Endothelial cell of umbilical vein (primary cell): ENCODE results near the gene SLC12A8.

Experiments
- EZH2 ChIP-seq: IDR thresholded peaks from 2 replicates; pipeline ENCODE4 v1.6.1; 2012; ENCODE audit warnings: borderline replicate concordance, low read depth, mild to moderate bottlenecking, moderate library complexity, low read length, inconsistent platforms; ENCODE audit not compliant: severe bottlenecking
- FOS ChIP-seq: IDR thresholded peaks from 2 replicates; pipeline ENCODE4 v1.6.1; 2011; ENCODE audit warnings: mild to moderate bottlenecking, low read length, moderate library complexity, borderline replicate concordance; ENCODE audit not compliant: insufficient read depth
- GATA2 ChIP-seq: IDR thresholded peaks from 2 replicates; pipeline ENCODE4 v1.7.0; 2011; ENCODE audit warnings: low read depth, mild to moderate bottlenecking, moderate library complexity, mixed read lengths, low read length; ENCODE audit not compliant: insufficient read length, insufficient read depth
- MYC ChIP-seq: IDR thresholded peaks from one replicate; pipeline ENCODE4 v1.6.1; 2011; ENCODE audit warnings: mild to moderate bottlenecking, low read depth, low read length
- POLR2A ChIP-seq: IDR thresholded peaks from 2 replicates; pipeline ENCODE4 v1.6.1; 2012; ENCODE audit warnings: low read depth, mild to moderate bottlenecking, control low read depth, low read length
- POLR2AphosphoS5 ChIP-seq: IDR thresholded peaks from 2 replicates; pipeline ENCODE4 v1.6.1; 2012; ENCODE audit warnings: low read depth, mild to moderate bottlenecking, control low read depth, low read length, moderate library complexity; ENCODE audit not compliant: insufficient read depth
- TF ChIP-seq, protein P1 (sequence below), 2 donors: IDR thresholded peaks; 1 replicate in 1 of 2; 2 replicates in 1 of 2; pipeline ENCODE4 v1.5.1; 2011; ENCODE audit warnings: low read length in 2 of 2, mild to moderate bottlenecking in 2 of 2, moderate library complexity in 2 of 2, control low read depth in 1 of 2, inconsistent platforms in 1 of 2, low read depth in 1 of 2; ENCODE audit not compliant: insufficient read depth in 1 of 2; ENCODE audit errors: extremely low read depth in 1 of 2
- TF ChIP-seq, protein P2 (sequence below): IDR thresholded peaks from 2 replicates; pipeline ENCODE4 v1.6.1; 2011; ENCODE audit not compliant: insufficient read depth, insufficient read length

DNA sequence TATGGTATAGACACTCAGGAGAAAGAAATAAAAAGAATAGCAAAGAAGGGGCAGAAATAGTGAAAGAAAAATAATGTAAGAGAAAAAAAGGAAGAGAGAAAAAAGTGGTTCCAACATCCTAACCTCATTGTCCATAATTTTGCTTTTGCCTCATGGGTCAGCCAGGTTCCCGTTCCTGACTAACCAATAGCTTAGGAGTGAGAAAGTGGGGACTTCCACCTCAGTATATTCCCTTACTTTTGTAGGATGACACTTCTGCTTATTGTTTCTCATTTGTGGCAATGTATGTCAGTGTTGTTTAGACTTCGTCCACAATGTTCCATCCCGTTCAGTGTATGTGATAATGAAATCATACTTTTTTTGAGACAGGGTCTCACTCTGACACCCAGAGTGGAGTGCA lies 9.3 kb upstream of the SLC12A8 start:
- TF ChIP-seq, protein P1, sequence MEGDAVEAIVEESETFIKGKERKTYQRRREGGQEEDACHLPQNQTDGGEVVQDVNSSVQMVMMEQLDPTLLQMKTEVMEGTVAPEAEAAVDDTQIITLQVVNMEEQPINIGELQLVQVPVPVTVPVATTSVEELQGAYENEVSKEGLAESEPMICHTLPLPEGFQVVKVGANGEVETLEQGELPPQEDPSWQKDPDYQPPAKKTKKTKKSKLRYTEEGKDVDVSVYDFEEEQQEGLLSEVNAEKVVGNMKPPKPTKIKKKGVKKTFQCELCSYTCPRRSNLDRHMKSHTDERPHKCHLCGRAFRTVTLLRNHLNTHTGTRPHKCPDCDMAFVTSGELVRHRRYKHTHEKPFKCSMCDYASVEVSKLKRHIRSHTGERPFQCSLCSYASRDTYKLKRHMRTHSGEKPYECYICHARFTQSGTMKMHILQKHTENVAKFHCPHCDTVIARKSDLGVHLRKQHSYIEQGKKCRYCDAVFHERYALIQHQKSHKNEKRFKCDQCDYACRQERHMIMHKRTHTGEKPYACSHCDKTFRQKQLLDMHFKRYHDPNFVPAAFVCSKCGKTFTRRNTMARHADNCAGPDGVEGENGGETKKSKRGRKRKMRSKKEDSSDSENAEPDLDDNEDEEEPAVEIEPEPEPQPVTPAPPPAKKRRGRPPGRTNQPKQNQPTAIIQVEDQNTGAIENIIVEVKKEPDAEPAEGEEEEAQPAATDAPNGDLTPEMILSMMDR (IDR thresholded peaks at IDR 0.05; ENCODE audit: extremely low read depth in 1 of 2, insufficient read depth in 1 of 2, low read depth in 1 of 2, low read length in 2 of 2), result no peak
- TF ChIP-seq, protein P2, sequence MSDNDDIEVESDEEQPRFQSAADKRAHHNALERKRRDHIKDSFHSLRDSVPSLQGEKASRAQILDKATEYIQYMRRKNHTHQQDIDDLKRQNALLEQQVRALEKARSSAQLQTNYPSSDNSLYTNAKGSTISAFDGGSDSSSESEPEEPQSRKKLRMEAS, result no peak
- TF ChIP-seq POLR2A (no peak), EZH2 (no peak), POLR2AphosphoS5 (no peak), GATA2 (no peak), FOS (no peak), MYC (no peak)
